ENCODE measurements around the gene PABPN1.
"Not testable (repeated sequence)": the region's sequence is repeated elsewhere in the genome, so short reads cannot be mapped to it uniquely, and the experiment has no call there.

The PABPN1 gene

DNA sequence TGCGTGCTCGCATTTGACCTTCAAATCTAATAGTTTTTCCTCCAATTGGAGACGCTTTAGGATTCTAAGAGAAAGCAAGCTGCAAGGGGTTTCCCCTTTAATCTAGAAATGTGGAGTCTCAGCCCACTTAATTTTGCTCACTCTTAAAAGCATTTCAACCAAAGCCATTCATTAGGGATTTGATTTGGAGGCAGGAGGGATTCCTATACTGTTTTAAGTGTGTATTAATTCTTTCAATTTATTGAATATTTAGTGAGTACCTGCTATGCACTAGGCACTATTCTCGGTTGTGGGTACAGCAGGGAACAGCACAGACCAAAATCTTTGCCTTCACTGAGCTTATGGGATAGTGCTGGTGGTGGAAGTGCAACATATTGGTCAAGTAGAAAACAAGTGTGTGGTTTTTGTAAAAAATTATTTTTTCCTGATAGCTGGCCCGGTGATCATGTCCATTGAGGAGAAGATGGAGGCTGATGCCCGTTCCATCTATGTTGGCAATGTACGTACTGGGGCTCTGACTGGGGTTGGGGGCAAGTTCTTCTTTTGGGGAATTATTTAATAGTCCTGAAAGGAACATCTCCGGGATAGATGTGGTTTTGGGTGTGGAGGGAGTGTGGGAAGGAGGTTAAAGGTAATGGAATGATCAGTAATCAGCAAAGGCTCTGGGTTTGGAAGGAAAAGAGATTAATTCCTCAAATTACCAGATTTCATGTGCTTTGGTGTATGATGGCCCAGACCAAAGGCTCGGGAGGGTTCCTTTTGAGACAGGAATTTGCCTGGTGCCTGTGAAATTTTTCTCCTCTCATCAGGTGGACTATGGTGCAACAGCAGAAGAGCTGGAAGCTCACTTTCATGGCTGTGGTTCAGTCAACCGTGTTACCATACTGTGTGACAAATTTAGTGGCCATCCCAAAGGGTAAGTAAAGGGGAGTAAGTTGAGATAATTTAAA is 1.6 kb downstream of the PABPN1 start:
- peak overlapping the region; percentile 59 for H3K4me3 ChIP-seq (ENCODE audit: low read depth, low read length)
- no peak for DNase-seq (ENCODE audit: low read depth)
- TF ChIP-seq, protein P1, sequence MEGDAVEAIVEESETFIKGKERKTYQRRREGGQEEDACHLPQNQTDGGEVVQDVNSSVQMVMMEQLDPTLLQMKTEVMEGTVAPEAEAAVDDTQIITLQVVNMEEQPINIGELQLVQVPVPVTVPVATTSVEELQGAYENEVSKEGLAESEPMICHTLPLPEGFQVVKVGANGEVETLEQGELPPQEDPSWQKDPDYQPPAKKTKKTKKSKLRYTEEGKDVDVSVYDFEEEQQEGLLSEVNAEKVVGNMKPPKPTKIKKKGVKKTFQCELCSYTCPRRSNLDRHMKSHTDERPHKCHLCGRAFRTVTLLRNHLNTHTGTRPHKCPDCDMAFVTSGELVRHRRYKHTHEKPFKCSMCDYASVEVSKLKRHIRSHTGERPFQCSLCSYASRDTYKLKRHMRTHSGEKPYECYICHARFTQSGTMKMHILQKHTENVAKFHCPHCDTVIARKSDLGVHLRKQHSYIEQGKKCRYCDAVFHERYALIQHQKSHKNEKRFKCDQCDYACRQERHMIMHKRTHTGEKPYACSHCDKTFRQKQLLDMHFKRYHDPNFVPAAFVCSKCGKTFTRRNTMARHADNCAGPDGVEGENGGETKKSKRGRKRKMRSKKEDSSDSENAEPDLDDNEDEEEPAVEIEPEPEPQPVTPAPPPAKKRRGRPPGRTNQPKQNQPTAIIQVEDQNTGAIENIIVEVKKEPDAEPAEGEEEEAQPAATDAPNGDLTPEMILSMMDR (IDR thresholded peaks at IDR 0.05; ENCODE audit: low read depth, low read length, missing control alignments) = no peak
- in situ Hi-C loops (cut with HindIII; ENCODE audit: low sequenced_read_pairs) = no loop called here

DNA sequence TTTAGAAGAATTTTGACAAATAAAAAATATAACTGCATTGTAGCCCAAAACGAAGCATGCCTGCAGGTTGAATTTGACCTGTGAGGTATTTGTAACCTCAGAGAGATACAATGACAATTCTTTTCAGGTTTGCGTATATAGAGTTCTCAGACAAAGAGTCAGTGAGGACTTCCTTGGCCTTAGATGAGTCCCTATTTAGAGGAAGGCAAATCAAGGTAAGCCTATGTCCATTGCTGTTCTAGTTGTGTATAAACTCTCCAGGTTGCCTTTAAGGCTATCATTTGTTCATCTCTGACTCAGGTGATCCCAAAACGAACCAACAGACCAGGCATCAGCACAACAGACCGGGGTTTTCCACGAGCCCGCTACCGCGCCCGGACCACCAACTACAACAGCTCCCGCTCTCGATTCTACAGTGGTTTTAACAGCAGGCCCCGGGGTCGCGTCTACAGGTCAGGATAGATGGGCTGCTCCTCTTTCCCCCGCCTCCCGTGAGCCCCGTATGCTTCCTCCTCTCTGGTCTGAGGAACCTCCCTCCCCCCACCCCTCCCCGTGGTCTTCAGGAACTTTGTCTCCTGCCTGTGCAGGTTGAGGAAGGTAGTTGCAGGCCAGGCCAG is 2.7 kb downstream of the PABPN1 start:
- TF ChIP-seq, protein P1 (IDR thresholded peaks at IDR 0.05; ENCODE audit: low read depth, low read length, missing control alignments) = no peak
- no peak overlapping the region for H3K4me3 ChIP-seq (ENCODE audit: low read depth, low read length)
- DNase-seq (ENCODE audit: low read depth) = no peak
- in situ Hi-C loops (cut with HindIII; ENCODE audit: low sequenced_read_pairs) = no loop called here

DNA sequence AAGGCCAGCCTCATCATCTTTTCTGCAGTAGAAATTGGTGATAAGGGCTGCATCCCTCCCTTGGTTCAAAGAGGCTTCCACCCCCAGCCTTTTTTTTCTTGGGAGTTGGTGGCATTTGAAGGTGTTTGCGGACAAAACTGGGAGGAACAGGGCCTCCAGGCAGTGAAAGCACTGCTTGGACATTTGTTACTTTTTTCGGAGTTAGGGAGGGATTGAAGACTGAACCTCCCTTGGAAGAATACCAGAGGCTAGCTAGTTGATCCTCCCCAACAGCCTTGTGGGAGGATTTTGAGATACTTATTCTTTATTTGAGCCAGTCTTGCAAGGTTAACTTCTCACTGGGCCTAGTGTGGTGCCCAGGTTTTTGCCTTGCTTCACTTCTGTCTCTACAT is 3.2 kb downstream of the PABPN1 start:
- H3K4me3 ChIP-seq (ENCODE audit: low read depth, low read length) = no peak overlapping the region
- no peak for DNase-seq (ENCODE audit: low read depth)
- in situ Hi-C loops (cut with HindIII; ENCODE audit: low sequenced_read_pairs) = no loop called here
- TF ChIP-seq, protein P1 (IDR thresholded peaks at IDR 0.05; ENCODE audit: low read depth, low read length, missing control alignments) = no peak

DNA sequence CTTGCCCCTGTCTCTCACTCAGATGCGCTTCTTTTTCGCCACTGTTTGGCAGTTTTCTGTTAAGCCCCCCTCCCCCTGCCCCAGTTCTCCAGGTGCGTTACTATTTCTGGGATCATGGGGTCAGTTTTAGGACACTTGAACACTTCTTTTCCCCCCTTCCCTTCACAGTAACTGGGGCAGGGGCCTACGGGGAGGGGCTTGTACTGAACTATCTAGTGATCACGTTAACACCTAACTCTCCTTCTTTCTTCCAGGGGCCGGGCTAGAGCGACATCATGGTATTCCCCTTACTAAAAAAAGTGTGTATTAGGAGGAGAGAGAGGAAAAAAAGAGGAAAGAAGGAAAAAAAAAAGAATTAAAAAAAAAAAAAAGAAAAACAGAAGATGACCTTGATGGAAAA is 3.7 kb downstream of the PABPN1 start:
- in situ Hi-C loops (cut with HindIII; ENCODE audit: low sequenced_read_pairs) = loop anchor here (5.0 kb wide), 1 partner anchor 42 kb away; the partner anchor contains the start of gene EFS
- no peak overlapping the region for H3K4me3 ChIP-seq (ENCODE audit: low read depth, low read length)
- TF ChIP-seq, protein P1 (IDR thresholded peaks at IDR 0.05; ENCODE audit: low read depth, low read length, missing control alignments) = no peak
- DNase-seq (ENCODE audit: low read depth) = no peak

DNA sequence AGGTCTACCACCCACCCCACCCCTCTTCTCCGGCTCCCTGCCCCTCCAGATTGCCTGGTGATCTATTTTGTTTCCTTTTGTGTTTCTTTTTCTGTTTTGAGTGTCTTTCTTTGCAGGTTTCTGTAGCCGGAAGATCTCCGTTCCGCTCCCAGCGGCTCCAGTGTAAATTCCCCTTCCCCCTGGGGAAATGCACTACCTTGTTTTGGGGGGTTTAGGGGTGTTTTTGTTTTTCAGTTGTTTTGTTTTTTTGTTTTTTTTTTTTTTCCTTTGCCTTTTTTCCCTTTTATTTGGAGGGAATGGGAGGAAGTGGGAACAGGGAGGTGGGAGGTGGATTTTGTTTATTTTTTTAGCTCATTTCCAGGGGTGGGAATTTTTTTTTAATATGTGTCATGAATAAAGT is 4.5 kb downstream of the PABPN1 start:
- DNase-seq (ENCODE audit: low read depth); H3K4me3 ChIP-seq (ENCODE audit: low read depth, low read length): not testable (repeated sequence)
- in situ Hi-C loops (cut with HindIII; ENCODE audit: low sequenced_read_pairs) = loop anchor here (5.0 kb wide), 1 partner anchor 42 kb away; the partner anchor contains the start of gene EFS

DNA sequence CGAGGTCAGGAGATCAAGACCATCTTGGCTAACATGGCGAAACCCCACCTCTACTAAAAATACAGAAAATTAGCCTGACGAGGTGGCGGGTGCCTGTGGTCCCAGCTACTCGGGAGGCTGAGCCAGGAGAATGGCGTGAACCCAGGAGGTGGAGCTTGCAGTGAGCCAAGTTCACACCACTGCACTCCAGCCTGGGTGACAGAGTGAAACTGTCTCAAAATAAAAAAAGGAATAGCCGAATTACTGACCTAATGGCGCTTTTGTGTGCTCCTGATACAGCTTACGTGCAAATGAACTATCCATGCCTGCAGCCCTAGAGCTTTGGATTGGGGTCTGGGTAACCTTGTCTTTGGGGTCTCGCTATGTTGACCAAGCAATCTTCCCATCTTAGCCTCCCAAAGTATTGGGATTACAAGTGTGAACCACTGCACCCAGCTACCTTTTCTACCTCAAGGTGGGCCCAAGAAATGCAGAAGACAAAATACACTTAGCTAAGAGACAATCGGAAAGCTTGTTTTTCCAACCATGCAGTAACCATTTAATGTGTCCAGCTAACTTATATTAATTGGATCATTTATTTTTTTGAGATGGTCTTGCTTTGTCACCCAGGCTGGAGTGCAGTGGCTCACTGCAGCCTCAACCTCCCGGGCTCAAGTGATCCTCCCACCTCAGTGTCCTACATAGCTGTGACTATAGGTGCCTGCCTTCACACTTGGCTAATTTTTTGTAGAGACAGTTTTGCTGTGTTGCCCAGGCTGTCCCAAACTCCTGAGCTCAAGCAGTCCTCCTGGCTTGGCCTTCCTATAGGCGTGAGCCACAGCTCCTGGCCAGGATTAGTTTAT is 5.5 kb downstream of the PABPN1 start:
- DNase-seq (ENCODE audit: low read depth) = no peak
- in situ Hi-C loops (cut with HindIII; ENCODE audit: low sequenced_read_pairs) = loop anchor here (5.0 kb wide), 1 partner anchor 41 kb away; the partner anchor contains the start of gene EFS

More for the DNA sequence above, 5.5 kb downstream of the PABPN1 start:
- TF ChIP-seq, protein P1 (IDR thresholded peaks at IDR 0.05; ENCODE audit: low read depth, low read length, missing control alignments) = no peak
- H3K4me3 ChIP-seq (ENCODE audit: low read depth, low read length) = no peak overlapping the region

All from astrocyte of the cerebellum (primary cell).